Calu3 (cell line): Measurements from ENCODE around the gene BMERB1. TPM values are rescaled to one million over a fixed set of nuclear protein-coding genes. Genes with fewer than 3 reads are reported as not detected.

Source experiments
- BruUV-seq: library from RNA; stranded (reverse); fragments of 400-500 nt; replicated peaks from 2 replicates; lab custom pipeline; 2021; lab: Mats Ljungman, UMichigan
- CTCF ChIA-PET: fragments of 300-600 bp; sonication (Branson Sonifier 250); formaldehyde crosslinking; loops from one replicate; lab custom pipeline; 2022; ENCODE audit warnings: antibody characterized with exemption; lab: Charles Lee
- DNase-seq: peaks from one replicate; pipeline ENCODE4 v3.0.0; 2022
- H3K27ac Mint-ChIP-seq: one replicate; pipeline ENCODE4 v1.8.0; 2022; ENCODE audit warnings: mixed read lengths; ENCODE audit not compliant: unreplicated experiment
- H3K27me3 Mint-ChIP-seq: one replicate; pipeline ENCODE4 v1.8.0; 2022; ENCODE audit warnings: mixed read lengths; ENCODE audit not compliant: unreplicated experiment
- H3K36me3 Mint-ChIP-seq: one replicate; pipeline ENCODE4 v1.8.0; 2022; ENCODE audit warnings: mild to moderate bottlenecking, moderate library complexity, mixed read lengths; ENCODE audit not compliant: insufficient read depth, unreplicated experiment
- H3K4me1 Mint-ChIP-seq: one replicate; pipeline ENCODE4 v1.8.0; 2022; ENCODE audit warnings: mild to moderate bottlenecking, low read depth, mixed read lengths; ENCODE audit not compliant: unreplicated experiment
- H3K4me3 Mint-ChIP-seq: one replicate; pipeline ENCODE4 v1.8.0; 2022; ENCODE audit warnings: mild to moderate bottlenecking, low read depth, moderate library complexity, mixed read lengths; ENCODE audit not compliant: unreplicated experiment
- H3K9me3 Mint-ChIP-seq: one replicate; pipeline ENCODE4 v1.8.0; 2022; ENCODE audit warnings: low read depth, mixed read lengths; ENCODE audit not compliant: unreplicated experiment
- CTCF ChIP-seq: fragments of 200-600 bp; IDR thresholded peaks from one replicate; pipeline ENCODE4 v1.8.0; 2022; ENCODE audit warnings: antibody characterized with exemption; ENCODE audit not compliant: unreplicated experiment
- intact Hi-C: fragments of 100-400 bp; cut with micrococcal nuclease; formaldehyde crosslinking; loops from one replicate; pipeline ENCODE4 v1.10.0; 2022; ENCODE audit not compliant: unreplicated experiment
- total RNA-seq: library from RNA; stranded (reverse); gene quantifications from 2 replicates; pipeline ENCODE4 v1.2.3, GENCODE V29; 2022

BMERB1 gene
- total RNA-seq, 1 experiment from 2014 or later, result 3.0 TPM

- no peaks in the 10 kb centered on the region for H3K9me3 Mint-ChIP-seq
- intact Hi-C loops, result no loop called here
- no peak overlapping the region for H3K4me3 Mint-ChIP-seq
- no peak for DNase-seq
- no peaks in the 10 kb centered on the region for H3K4me1 Mint-ChIP-seq
- CTCF ChIA-PET, result interaction anchor here (0.8 kb wide), 1 partner anchor 9 kb away, joined by 3 read pairs; no protein-coding TSS in a partner anchor
- no peak overlapping the region for H3K27ac Mint-ChIP-seq
- peaks cover 30% of the 10 kb centered on the region for H3K36me3 Mint-ChIP-seq
- no peak for TF ChIP-seq CTCF
- BruUV-seq, result no TSS peak
- no peaks in the 10 kb centered on the region for H3K27me3 Mint-ChIP-seq
These were observed 173.5 kb downstream of the BMERB1 start for GRCh38 chr16:15607700-15608396.

GRCh38 chr16:15608398-15609285 lies 174.3 kb downstream of the BMERB1 start:
- H3K4me1 Mint-ChIP-seq, result peaks cover 4% of the 10 kb centered on the region
- H3K27ac Mint-ChIP-seq, result no peak overlapping the region
- H3K9me3 Mint-ChIP-seq, result no peaks in the 10 kb centered on the region
- CTCF ChIA-PET, result no interaction called here
- peaks cover 36% of the 10 kb centered on the region for H3K36me3 Mint-ChIP-seq
- H3K4me3 Mint-ChIP-seq, result no peak overlapping the region
- no peak for DNase-seq
- TF ChIP-seq CTCF, result no peak
- BruUV-seq, result no TSS peak
- no peaks in the 10 kb centered on the region for H3K27me3 Mint-ChIP-seq
- intact Hi-C loops, result no loop called here

- intact Hi-C loops, result no loop called here
- no peak overlapping the region for H3K27ac Mint-ChIP-seq
- H3K4me1 Mint-ChIP-seq, result peaks cover 9% of the 10 kb centered on the region
- no peaks in the 10 kb centered on the region for H3K27me3 Mint-ChIP-seq
- peaks cover 43% of the 10 kb centered on the region for H3K36me3 Mint-ChIP-seq
- no peak for DNase-seq
- CTCF ChIA-PET, result no interaction called here
- TF ChIP-seq CTCF, result no peak
- BruUV-seq, result no TSS peak
- H3K4me3 Mint-ChIP-seq, result no peak overlapping the region
- H3K9me3 Mint-ChIP-seq, result no peaks in the 10 kb centered on the region
These were observed 174.9 kb downstream of the BMERB1 start for GRCh38 chr16:15609286-15609649.

GRCh38 chr16:15610369-15610871 lies 176.0 kb downstream of the BMERB1 start:
- no peaks in the 10 kb centered on the region for H3K9me3 Mint-ChIP-seq
- intact Hi-C loops, result no loop called here
- no peak for TF ChIP-seq CTCF
- H3K27me3 Mint-ChIP-seq, result no peaks in the 10 kb centered on the region
- CTCF ChIA-PET, result no interaction called here
- H3K36me3 Mint-ChIP-seq, result peaks cover 44% of the 10 kb centered on the region
- H3K4me3 Mint-ChIP-seq, result no peak overlapping the region
- H3K4me1 Mint-ChIP-seq, result peaks cover 9% of the 10 kb centered on the region
- no TSS peak for BruUV-seq
- DNase-seq, result no peak
- no peak overlapping the region for H3K27ac Mint-ChIP-seq
